ENCODE measurements around the gene ATP4B.

GRCh38 chr13:113621046-113621445 is 37.0 kb downstream of the ATP4B start:
- TF ChIP-seq CTCF (IDR thresholded peaks at IDR 0.05) (no peak), EZH2 (IDR thresholded peaks at IDR 0.05) (no peak), EZH2phosphoT487 (IDR thresholded peaks at IDR 0.05) (no peak)
